GM21367 (cell line): ENCODE data around the gene JPH3.

Source experiments
- ATAC-seq: cut with Tn5 transposase; IDR thresholded peaks from one replicate; pipeline ENCODE4 v1.9.1; 2021; ENCODE audit not compliant: unreplicated experiment

The JPH3 gene

DNA sequence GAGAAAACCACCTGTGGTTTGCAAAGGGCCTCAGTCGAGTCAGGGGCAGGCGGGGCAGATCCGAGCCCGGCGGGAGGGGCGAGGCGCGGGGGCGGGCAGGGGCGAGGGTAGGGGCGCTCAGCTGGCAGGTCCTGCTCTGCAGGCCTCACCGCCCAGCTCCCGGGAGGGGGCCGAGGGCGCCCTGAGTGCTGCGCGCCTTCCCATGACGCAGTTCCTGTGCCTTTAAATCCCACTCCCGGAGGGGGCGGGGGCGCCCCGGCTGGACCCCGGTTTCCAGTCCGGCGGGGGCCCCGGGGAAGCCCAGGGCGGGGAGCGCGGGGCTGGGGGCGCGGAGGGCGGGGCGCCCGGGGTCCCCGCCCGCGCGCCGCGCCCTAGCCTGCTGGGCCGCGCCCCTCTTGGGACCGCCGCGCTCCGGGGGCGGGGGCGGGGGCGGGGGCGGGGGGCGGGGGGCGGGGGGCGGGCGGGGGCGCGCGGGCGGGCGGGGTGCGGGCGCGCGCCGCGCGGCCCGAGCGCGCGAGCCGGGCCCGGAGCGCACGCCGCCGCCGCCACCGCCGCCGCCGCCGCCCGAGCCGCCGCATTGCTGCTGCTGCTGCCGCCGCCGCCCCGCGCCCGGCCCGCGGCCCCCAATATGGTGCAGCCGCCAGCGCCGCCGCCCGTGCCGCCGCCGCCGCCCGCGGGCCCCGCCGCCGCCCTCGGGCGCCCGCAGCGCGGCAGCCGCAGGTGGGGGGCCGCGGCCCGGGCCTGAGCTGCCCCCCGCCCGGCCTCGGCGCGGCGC, at the start of gene JPH3:
Gene JPH3 (plus strand): TSS at position 508 of the 775 bp plus-strand sequence. CDS start 639 bp downstream, outside the sequence.
- ATAC-seq, result no peak

DNA sequence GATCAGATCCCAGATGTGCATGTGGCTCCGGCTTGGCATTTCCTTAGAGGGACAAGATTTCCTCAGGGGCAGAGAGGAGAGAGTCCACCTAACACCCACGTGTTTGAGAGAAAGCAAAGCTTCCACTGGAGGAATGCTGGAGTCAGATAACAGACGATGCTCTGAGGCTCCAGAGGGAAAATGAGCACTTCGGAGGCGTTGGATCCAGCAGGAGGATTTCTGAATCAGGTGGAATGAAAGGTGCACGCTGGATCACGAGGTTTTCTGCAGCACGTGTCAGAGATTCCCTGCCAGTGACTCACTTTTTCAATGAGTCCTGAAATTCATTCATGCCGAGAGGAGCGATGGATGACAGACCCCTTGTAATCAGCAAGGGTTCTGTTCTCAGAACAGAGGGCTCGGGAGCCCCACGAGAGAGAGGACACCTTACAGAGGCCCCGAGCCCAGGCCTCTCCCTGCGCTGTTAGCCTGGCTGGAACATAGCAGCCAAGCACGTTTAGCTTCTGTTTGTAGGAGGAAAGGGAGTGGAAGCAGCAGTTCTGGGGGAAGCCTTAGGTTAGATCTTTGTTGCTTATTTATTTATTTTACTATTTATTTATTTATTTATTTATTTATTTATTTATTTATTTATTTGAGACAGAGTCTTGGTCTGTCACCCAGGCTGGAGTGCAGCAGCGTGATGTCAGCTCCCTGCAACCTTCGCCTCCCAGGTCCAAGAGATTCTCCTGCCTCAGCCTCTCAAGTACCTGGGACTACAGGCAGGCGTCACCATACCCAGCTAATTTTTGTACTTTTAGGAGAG, 49.3 kb upstream of the JPH3 start:
- no peak for ATAC-seq

DNA sequence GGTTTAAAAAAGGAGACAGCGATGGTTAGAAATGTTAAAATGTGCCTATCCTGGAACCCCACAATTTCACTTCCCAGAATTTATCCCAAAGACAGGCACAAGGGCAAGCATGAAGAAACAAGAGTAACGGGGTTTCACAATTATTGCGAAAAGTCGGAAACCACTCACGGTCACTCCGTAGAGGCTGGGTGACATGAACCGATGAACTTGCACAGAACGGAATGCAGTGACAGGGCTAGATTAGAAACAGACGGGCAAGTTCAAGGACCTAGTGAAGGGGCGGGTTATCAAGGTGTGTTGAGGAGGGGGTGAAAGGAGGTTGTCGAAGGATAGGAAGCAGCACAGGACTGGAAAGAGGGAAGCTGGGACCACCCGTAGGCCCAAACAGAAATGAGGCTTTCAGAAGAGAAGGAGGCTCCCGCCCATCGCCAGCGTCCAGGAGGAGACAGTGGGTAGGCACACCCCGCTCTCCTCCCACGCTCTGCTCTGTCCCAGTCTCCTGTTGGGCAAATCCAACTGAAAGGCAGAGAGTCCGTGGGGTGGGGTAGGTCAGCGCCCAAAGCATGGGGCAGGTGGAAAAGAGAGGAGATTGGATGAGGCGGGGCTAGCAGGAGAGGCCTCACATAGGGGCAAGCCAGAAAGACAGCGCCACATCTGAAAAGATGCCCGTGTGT, 47.4 kb upstream of the JPH3 start:
- no peak for ATAC-seq

DNA sequence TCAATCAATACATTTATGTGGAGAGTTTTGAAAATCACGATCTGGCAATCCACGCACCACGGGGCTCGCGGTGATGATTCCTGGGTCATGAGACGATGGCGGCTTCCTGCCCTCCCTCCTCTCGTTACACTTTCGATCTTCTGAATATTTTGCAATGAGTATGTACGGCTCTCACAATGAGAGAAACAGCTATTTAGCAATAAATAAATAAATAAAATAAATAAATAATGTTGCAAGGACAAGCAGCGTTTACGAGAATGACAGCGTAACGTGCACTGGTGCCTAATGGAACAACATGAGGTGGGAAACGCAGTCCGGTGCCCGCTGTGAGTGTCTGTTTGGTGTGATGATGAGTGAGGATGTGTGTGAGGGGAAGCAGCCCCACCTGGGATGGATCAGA, 46.7 kb upstream of the JPH3 start:
- no peak for ATAC-seq

DNA sequence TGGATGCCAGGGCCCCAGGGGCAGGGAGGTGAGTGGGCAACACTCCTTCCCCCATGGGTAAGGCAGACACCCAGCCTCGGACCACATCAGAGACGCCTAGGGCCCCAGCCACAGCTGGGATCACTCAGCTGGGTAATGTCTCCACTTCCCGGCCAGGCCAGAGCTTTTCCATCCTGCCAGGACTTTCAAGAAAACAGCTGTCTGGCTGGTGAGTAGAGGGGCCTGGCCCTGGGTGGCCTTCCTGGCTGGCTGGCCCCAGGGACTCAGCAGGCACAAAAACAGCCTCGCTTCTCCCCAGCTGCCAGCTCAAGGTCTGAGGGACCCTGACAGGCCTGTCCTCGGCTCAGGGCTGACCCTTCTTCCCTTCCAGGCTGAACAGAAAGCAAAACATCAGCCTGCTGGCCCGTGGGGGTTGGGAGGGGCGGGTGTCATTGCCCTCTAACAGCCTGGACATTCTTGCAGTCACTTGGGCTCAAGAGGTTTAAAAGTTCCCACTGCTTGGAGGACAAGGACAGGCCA, 45.3 kb upstream of the JPH3 start:
- ATAC-seq, result no peak

DNA sequence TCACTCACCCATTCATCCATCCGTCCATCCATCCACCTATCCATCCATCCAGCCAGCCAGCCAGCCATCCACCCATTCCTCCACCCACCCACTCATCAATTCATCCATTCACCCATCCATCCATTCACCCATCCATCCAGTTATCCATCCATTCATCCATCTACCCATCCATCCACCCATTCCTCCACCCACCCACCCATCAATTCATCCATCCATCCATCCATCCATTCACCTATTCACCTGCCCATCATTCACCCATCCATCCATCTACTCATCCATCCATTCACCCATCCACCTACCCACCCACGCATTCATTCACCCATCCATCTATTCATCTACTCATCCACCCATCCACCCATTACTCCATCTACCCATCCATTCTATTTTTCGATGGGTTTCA, 43.6 kb upstream of the JPH3 start:
- ATAC-seq, result no peak

DNA sequence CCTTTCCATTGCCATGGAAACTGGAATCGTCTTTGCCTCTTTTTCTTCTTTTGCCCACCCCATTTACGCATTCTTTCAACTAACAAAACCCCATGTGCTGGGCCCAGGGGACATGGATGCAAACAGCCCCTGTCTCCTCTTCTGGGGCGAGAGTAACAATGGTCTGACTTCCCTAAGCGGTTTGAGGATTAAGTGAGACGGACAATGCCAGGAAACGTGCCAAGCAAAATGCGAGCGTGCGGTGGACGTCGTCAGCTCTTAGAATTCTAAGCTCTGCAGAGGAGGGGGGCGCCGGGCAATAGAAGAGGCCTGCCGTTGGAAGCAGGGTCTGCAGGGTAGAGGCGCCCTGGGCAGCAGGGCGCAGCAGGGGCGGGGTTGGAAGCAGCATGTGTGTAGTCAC, 42.4 kb upstream of the JPH3 start:
- ATAC-seq, result no peak

DNA sequence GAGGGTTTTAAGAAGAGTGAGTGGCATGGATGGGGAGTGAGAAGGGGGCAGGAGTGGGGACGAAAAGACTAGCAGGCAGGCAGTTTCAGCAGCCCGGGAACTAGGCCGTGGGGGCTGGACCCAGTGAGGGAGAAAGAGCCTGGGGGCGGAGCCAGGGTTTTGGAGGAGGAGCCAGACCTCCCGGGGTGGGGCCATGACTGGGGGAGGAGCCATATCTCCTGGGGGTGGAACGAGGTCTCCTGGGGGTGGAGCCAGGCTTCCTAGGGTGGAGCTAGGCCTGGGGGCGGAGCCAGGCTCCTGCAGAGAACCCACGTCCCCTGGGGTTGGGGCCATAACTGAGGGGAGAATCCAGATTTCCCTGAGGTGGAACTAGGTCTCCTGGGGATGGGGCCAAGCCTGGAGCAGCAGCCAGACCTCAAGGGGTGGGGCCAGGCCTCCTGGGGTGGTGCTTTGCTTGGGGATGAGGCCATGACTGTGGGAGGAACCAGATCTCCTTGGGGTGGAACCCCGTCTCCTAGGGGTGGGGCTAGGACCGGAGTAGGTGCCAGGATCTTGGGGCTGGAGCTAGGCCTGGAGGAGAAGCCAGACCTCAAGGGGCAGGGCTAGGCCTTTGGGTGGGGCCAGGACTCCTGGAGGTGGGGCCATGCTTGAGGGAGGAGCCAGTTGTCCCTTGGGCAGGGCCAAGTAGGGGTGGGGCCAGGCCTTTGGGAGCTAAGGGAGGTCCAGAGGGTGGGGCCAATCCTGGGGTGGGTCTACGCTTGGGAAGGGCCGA, 41.7 kb upstream of the JPH3 start:
- no peak for ATAC-seq

DNA sequence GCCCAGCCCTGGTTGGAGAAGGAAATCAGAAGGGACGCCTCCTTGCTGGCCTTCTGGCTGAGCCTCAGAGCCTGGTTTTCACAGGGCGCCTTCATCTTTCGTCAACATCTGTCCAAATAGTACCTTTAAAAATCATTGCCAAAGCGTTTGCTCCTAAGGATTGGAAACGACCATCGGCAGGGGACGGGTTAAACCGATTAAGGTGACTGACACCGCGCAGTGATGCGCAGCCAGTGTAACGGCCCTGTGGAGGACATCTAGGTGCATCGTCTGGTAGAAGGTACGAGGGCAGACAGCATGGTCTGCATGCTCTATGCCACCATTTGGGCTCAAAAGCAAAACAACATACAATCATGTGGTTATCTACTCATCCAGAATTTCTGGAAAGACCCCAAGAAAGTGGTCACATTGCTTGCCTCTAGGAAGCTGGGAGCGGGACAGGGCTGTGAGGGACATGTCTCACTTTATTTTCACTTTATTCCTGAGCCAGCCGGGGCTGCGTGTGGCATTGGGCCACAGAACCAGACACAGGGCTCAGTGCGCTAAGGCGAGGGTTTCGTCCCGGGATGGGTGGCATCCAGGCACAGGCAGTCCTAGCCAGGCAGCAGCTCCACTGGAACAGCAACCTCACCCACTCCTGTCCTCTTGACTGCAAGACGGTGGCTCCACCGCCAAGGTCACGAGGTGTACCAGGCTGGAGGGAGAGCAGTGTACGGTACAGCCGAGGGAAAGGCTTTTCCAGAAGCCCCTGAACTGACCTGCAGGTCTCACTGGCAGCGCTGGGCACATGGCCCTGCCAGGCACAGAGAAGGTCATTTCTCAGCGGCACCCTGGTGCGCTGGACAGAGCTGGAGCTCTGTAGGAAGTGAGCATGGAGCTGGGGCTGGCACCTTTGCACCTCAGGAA, 40.9 kb upstream of the JPH3 start:
- no peak for ATAC-seq

DNA sequence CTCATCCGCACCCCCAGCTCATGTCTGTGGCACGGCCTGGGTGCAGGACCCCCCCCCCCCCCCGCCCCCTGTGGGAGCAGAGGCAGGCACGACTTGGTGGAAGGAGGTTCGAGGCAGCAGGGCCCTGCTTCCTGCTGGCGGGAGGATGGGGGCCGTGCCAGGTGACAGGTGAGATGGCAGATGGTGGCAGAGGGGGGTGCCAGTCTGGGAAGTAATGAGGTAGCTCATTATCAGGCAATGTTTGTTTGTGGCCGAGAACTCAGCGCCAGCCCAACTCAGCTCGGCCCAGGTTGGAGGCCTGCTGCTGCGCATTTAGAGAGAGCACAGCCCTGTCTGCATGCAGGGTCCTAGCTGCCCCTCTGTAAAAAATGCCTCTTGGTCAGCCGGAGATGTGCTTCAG, 40.1 kb upstream of the JPH3 start:
- ATAC-seq, result no peak

DNA sequence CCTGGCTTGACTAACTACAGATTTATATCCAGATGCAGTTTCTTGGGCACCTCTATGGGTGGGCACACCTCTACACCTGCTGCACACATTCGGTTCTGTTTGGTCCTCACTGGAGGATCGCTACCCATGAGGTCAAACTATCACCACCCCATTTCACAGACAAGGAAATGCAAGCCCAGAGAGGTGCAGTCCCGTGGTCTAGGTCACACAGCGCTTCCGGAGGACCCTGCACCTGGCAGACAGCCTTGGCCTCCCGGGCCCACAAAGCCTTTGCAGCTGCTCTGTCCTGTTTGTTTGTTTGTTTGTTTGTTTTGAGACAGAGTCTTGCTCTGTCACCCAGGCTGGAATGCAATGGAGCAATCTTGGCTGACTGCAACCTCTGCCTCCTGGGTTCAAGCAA, 39.3 kb upstream of the JPH3 start:
- no peak for ATAC-seq

DNA sequence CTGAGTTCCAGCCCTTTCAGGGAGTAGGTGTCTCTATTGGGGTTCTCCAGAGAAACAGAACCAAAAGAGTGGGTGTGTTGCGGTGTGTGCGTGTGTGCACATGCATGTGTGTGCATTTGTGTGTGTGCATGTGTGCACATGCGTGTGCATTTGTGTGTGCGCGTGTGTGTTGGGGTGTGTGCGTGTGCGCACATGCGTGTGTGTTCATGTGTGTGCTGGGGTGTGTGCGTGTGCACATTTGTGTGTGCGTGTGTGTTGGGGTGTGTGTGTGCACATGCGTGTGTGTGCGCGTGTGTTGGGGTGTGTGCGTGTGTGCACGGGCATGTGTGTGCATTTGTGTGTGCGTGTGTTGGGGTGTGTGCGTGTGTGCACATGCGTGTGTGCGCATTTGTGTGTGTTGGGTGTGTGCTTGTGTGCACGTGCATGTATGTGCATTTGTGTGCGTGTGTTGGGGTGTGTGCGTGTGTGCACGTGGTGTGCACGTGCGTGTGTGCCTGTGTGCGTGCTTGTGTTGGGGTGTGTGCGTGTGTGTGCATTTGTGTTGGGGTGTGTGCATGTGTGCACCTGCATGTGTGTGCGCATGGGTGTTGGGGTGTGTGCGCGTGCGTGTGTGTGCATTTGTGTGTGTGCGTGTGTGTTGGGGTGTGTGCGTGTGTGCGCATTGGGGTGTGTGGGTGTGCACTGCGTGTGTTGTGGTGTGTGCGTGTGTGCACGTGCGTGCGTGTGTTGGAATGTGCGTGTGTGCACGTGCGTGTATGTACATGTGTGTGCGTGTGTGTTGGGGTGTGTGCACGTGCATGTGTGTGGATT, 38.4 kb upstream of the JPH3 start:
- no peak for ATAC-seq

DNA sequence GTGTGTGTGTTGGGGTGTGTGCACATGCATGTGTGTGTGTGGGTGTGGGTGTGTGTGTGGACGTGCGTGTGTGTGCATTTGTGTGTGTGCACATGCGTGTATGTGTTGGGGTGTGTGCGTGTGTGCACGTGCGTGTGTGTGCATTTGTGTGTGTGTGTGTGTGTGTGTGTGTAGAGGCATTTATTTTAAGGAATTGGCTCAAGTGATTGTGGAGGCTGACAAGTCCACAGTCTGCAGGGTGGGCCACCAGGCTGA, 37.9 kb upstream of the JPH3 start:
- no peak for ATAC-seq

DNA sequence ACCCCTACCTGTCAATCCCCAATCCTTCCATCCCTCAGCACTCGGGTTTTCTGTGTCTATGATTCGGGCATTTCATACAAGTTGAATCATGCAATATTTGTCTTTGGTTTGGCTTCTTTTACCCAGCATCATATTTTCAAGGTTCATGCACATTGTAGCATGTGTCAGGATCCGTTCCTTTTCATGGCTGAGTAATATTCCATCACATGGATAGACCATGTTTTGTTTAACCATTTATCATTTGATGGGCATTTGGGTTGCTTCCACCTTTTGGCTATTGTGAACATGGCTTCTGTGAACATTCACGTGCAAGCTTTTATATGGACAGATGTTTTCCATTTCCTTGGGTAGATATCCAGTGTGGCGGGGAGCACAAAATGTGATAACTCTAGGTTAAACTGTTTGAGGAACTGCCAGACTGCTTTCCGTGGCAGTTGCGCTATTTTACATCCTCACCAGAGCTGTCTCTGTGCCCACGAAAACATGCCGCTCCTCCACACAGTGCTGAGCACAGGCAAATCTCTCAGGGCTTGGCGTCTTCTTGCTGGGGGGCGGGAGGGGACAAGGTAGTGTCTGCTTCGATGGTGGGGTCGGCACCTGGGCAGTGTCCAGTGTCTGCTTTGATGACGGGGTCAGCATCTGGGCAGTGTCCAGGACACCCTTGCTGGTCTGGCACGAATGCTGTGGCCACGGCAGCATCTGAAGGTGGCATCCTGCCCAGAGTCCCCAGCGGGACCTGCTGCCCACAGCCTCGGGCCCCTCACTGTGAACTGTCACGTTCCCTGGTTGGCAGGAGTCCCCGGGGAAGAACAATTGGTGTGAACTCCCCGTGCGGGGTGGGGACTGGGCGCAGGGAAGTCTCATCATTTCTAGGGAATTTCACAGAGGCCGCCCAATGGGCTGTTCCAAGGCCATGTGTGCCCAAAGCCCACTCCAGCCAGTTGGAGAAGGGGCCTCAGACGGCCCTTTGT, 32.4 kb upstream of the JPH3 start:
- ATAC-seq, result no peak

DNA sequence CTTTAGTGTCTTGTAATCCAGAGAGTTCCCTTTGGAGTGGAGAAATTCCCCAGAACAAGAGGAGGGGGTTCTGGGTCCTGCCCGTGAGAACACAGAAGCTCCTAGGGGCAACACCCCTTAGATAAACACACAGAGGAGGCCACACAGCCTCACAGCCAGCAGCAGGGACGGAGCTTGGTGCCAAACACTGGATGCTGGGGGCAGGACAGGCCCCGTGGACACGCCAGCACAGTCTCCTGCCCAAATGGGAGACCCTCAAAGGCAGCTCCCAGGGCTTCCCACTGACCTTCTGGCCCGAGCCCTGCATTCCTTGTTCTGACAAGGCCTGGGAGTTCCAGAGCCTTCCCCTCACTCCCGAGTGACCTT, 31.8 kb upstream of the JPH3 start:
- ATAC-seq, result no peak

DNA sequence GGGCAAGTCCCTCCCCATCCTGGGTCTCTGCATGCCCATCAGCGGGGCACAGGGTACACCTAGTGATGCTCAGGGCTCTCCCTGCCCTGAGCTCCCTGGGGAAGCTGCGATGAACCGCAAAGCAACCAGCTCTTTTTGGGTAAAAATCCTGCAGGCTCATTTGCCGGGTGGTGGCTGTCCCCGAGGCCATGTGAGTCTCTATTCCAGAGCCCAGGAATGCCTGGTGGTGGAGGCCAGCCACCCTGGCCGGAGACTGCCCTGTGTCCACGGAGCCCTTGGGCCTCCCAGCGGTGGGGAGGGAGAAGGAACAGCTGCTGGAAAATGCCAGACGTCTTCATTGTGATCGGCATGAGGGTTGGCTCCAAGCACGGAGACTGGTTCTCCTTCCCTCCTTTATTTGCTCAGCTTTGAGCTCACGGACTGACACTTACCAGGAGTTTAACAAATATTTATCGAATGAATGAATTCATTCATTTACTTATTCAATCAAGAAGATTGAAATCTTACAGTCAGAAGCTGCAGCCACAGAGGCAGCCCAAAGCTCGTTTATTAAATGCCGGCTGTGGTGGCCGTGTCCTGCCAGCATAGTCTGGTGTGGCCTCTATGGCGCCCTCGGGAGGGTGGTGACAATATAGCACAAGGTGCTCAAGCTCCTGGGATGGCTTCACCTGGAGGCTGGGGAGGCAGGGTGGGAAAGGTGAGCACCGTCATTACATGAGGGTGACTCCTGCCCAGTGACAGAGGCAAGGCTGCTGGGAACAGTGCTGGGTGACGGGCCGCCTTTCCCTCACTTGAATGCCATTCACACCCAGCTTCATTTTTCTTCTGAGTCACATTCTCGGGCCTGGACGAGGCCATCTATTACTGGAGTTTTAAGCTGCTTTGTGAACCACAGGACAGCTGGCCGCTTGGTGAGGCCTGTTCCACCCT, 31.1 kb upstream of the JPH3 start:
- no peak for ATAC-seq

DNA sequence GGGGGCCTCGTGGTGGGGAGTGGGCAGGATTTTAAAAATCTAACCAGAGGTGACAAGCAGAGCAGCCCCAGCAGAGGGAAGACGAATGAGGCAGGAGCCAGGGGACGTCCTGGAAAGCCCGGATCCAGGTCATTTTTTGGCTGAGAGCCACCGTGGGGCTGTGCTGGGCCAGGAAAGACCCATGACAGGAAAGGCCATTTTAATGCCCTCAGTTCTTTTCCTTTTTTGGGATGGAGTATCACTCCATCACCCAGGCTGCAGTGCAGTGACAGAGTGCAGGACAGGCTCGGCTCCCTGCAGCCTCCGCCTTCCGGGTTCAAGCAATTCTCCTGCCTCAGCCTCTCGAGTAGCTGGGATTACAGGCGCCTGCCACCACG, 30.5 kb upstream of the JPH3 start:
- ATAC-seq, result no peak
